ENCODE results near the gene GALNT7.

DNA sequence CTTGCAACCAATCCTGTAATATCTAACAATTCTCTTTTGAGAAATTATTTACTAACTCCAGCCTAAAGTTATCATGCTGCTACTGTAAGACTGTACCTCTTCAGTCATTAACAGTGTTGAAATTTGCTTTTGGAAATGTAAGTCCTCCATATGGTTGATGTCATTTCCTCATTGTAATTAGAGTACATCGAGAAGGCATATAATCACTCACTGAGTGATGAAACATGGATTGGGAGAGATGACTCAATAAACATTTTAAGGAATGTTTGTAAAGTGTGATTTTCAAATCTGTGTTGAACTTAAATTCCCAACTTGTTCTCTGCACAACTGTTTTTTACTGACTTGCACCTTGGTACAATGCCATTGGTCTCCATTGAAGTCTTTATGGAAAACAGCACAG lies 104.4 kb downstream of the GALNT7 start:
- TF ChIP-seq GATA3 (IDR thresholded peaks at IDR 0.05; ENCODE audit: low read depth, low read length) (no peak), GATA2 (IDR thresholded peaks at IDR 0.05; ENCODE audit: low read depth, low read length) (no peak)
